ENCODE results near the gene SIT1.

Gene SIT1

DNA sequence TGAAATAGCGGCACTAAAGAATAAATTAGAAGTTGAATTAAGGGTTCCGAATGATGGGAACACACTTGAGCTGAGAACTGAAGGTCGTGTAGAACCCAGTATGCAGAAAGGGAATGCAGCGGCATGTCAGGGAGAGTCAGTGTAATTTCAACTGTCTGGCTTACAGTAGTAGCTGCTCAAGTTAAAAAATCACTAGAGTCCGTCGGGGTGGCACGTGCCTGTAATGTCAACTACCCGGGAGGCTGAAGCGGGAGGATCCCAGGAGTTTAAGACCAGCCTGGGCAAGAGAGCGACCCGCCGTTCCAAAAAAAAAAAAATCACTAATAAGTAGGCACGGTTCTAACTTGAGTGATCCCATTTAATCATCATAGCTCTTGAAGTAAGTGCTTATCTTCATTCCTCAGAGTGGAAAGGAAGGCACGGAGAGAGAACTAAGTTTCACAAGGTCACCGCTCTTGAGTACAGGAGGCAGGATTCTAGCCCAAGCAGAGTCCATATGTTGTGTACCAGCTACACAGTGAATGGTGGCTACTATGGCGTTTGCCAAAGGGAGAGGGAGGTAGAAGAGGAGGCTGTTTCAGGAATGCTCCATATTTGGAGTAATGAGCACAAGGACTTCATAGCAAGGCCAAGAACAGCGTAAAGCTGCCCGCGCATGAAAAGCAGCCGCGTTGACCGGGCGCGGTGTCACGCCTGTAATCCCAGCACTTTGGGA, 6.3 kb upstream of the SIT1 start:
- H3K4me3 ChIP-seq (replicated peaks; ENCODE audit: insufficient read depth, low read length) = peak overlapping the region; percentile 30
- no peak for DNase-seq (ENCODE audit: low read depth in 1 of 2, low spot score in 1 of 2)
- peak overlapping the region; percentile 100 for H3K27ac ChIP-seq (replicated peaks)
- no peaks in the 10 kb centered on the region for H3K27me3 ChIP-seq (ENCODE audit: insufficient read depth, poor library complexity, severe bottlenecking)
- no peak for TF ChIP-seq GABPA (IDR thresholded peaks at IDR 0.05; ENCODE audit: low read depth)
- no peak for TF ChIP-seq CTCF (IDR thresholded peaks at IDR 0.05; ENCODE audit: insufficient read depth, low read length)
- TF ChIP-seq, protein P1, sequence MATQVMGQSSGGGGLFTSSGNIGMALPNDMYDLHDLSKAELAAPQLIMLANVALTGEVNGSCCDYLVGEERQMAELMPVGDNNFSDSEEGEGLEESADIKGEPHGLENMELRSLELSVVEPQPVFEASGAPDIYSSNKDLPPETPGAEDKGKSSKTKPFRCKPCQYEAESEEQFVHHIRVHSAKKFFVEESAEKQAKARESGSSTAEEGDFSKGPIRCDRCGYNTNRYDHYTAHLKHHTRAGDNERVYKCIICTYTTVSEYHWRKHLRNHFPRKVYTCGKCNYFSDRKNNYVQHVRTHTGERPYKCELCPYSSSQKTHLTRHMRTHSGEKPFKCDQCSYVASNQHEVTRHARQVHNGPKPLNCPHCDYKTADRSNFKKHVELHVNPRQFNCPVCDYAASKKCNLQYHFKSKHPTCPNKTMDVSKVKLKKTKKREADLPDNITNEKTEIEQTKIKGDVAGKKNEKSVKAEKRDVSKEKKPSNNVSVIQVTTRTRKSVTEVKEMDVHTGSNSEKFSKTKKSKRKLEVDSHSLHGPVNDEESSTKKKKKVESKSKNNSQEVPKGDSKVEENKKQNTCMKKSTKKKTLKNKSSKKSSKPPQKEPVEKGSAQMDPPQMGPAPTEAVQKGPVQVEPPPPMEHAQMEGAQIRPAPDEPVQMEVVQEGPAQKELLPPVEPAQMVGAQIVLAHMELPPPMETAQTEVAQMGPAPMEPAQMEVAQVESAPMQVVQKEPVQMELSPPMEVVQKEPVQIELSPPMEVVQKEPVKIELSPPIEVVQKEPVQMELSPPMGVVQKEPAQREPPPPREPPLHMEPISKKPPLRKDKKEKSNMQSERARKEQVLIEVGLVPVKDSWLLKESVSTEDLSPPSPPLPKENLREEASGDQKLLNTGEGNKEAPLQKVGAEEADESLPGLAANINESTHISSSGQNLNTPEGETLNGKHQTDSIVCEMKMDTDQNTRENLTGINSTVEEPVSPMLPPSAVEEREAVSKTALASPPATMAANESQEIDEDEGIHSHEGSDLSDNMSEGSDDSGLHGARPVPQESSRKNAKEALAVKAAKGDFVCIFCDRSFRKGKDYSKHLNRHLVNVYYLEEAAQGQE (IDR thresholded peaks at IDR 0.05; ENCODE audit: insufficient replicate concordance, low read depth) = no peak
- TF ChIP-seq POLR2AphosphoS5 (IDR thresholded peaks at IDR 0.05; ENCODE audit: low read depth) = no peak
- TF ChIP-seq SPI1 (IDR thresholded peaks at IDR 0.05; ENCODE audit: borderline replicate concordance, low read depth) = no peak

DNA sequence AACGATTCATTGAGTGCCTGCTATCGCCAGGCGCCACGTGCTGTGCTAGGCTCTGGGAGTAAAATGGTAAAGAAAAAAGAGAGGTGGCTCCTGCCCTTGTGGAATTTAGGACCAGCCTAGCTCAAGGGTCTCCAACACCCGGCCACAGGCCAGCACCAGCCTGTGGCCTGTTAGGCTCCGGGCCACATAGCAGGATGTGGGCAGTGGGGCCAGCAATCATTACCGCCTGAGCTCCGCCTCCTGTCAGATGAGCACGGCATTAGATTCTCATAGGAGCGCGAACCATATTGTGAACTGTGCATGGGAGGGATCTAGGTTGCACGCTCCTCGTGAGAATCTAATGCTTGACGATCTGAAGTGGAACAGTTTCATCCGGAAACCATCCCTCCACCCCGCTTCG, 5.6 kb upstream of the SIT1 start:
- no peak for DNase-seq (ENCODE audit: low read depth in 1 of 2, low spot score in 1 of 2)
- Histone ChIP-seq H3K27me3 (ENCODE audit: insufficient read depth, poor library complexity, severe bottlenecking) (no peaks in the 10 kb centered on the region), H3K27ac (replicated peaks) (no peak overlapping the region), H3K4me3 (replicated peaks; ENCODE audit: insufficient read depth, low read length) (no peak overlapping the region)
- no peak for TF ChIP-seq GABPA (IDR thresholded peaks at IDR 0.05; ENCODE audit: low read depth)
- TF ChIP-seq SPI1 (IDR thresholded peaks at IDR 0.05; ENCODE audit: borderline replicate concordance, low read depth) = no peak
- TF ChIP-seq POLR2AphosphoS5 (IDR thresholded peaks at IDR 0.05; ENCODE audit: low read depth) = no peak
- TF ChIP-seq, protein P1 (IDR thresholded peaks at IDR 0.05; ENCODE audit: insufficient replicate concordance, low read depth) = no peak
- no peak for TF ChIP-seq CTCF (IDR thresholded peaks at IDR 0.05; ENCODE audit: insufficient read depth, low read length)

DNA sequence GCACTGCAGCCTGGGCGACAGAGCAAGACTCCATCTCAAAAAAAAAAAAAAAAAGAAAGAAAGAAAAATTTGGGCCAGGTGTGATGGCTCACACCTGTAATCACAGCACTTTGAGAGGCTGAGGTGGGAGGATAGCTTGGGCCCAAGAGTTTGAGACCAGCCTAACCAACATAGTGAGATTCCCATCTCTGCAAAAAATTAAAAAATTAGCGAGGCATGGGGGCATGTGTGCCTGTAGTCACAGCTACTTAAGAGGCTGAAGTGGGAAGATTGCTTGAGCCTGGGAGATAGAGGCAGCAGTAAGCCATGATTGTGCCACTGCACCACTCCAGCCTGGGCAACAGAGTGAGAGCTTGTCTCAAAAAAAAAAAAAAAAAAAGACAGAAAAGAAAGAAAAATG, 2.9 kb upstream of the SIT1 start:
- TF ChIP-seq CTCF (IDR thresholded peaks at IDR 0.05; ENCODE audit: insufficient read depth, low read length) = no peak
- TF ChIP-seq, protein P1 (IDR thresholded peaks at IDR 0.05; ENCODE audit: insufficient replicate concordance, low read depth) = no peak
- no peak for TF ChIP-seq SPI1 (IDR thresholded peaks at IDR 0.05; ENCODE audit: borderline replicate concordance, low read depth)
- no peak for TF ChIP-seq GABPA (IDR thresholded peaks at IDR 0.05; ENCODE audit: low read depth)
- no peak for TF ChIP-seq POLR2AphosphoS5 (IDR thresholded peaks at IDR 0.05; ENCODE audit: low read depth)

More for the DNA sequence above, 2.9 kb upstream of the SIT1 start:
- Histone ChIP-seq H3K27ac (replicated peaks) (no peak overlapping the region), H3K27me3 (ENCODE audit: insufficient read depth, poor library complexity, severe bottlenecking) (no peaks in the 10 kb centered on the region), H3K4me3 (replicated peaks; ENCODE audit: insufficient read depth, low read length) (no peak overlapping the region)
- DNase-seq (ENCODE audit: low read depth in 1 of 2, low spot score in 1 of 2) = no peak
